Liver (tissue), 9 donors: Measurements from ENCODE around the gene SPAG9. TPM values are rescaled to one million over a fixed set of nuclear protein-coding genes. Genes with fewer than 3 reads are reported as not detected.

ENCODE experiments used
- DNase-seq: peaks from one replicate; pipeline ENCODE4 v3.0.0-alpha.2; 2017; ENCODE audit warnings: low spot score
- H3K27ac ChIP-seq, 2 donors: one replicate each; pipeline ENCODE4 v1.7.0; 2013; ENCODE audit warnings: inconsistent platforms in 2 of 2, low read length in 2 of 2, control low read depth in 1 of 2, low read depth in 1 of 2, mild to moderate bottlenecking in 1 of 2
- H3K27me3 ChIP-seq, 4 donors: one replicate each; pipeline versions ENCODE4 v1.6.1 to v1.7.0; 2013; ENCODE audit warnings: low read length in 3 of 4, inconsistent platforms in 1 of 4, mild to moderate bottlenecking in 1 of 4, moderate library complexity in 1 of 4; ENCODE audit not compliant: control insufficient read depth in 4 of 4, insufficient read depth in 4 of 4
- H3K36me3 ChIP-seq, 4 donors: one replicate each; pipeline versions ENCODE4 v1.6.1 to v1.7.0; 2013; ENCODE audit warnings: low read length in 3 of 4, mild to moderate bottlenecking in 3 of 4, low read depth in 1 of 4, moderate library complexity in 1 of 4; ENCODE audit not compliant: control insufficient read depth in 4 of 4, insufficient read depth in 3 of 4
- H3K4me1 ChIP-seq, 4 donors: one replicate each; pipeline versions ENCODE4 v1.6.1 to v1.7.0; 2013; ENCODE audit warnings: low read length in 3 of 4, mild to moderate bottlenecking in 3 of 4, moderate library complexity in 1 of 4; ENCODE audit not compliant: control insufficient read depth in 4 of 4, insufficient read depth in 4 of 4
- H3K4me3 ChIP-seq, 3 donors: one replicate each; pipeline versions ENCODE4 v1.6.1 to v1.7.0; 2013; ENCODE audit warnings: low read length in 3 of 3, control low read depth in 1 of 3, low read depth in 1 of 3, mild to moderate bottlenecking in 1 of 3
- H3K9ac ChIP-seq, 2 donors: one replicate each; pipeline ENCODE4 v1.7.0; 2013; ENCODE audit warnings: low read length in 2 of 2, mild to moderate bottlenecking in 2 of 2, moderate library complexity in 2 of 2, control low read depth in 1 of 2, low read depth in 1 of 2
- H3K9me3 ChIP-seq, 4 donors: one replicate each; pipeline versions ENCODE4 v1.6.1 to v1.7.0; 2013; ENCODE audit warnings: low read length in 3 of 4; ENCODE audit not compliant: control insufficient read depth in 4 of 4
- EGR1 ChIP-seq, 2 donors: IDR thresholded peaks; 2 replicates each; pipeline ENCODE4 v1.6.1; 2016 to 2018; ENCODE audit warnings: antibody characterized with exemption in 2 of 2, low read depth in 2 of 2
- FOXA1 ChIP-seq: IDR thresholded peaks from 2 replicates; pipeline ENCODE4 v1.6.1; 2016; ENCODE audit warnings: antibody characterized with exemption
- FOXA2 ChIP-seq: IDR thresholded peaks from 2 replicates; pipeline ENCODE4 v1.6.1; 2016; ENCODE audit warnings: antibody characterized with exemption
- GABPA ChIP-seq, 2 donors: IDR thresholded peaks in 1 of 2; conservative IDR thresholded peaks in 1 of 2; 2 replicates each; pipeline ENCODE4 v1.6.1; 2016; ENCODE audit warnings: antibody characterized with exemption in 2 of 2, mild to moderate bottlenecking in 1 of 2, moderate library complexity in 1 of 2
- HNF4A ChIP-seq, 2 donors: conservative IDR thresholded peaks; 2 replicates each; pipeline ENCODE4 v1.6.1; 2016; ENCODE audit warnings: antibody characterized with exemption in 2 of 2, mild to moderate bottlenecking in 2 of 2
- JUND ChIP-seq, 2 donors: IDR thresholded peaks; 2 replicates each; pipeline ENCODE4 v1.6.1; 2016; ENCODE audit warnings: antibody characterized with exemption in 2 of 2
- RAD21 ChIP-seq, 2 donors: IDR thresholded peaks; 2 replicates each; pipeline ENCODE4 v1.6.1; 2016; ENCODE audit warnings: antibody characterized with exemption in 2 of 2, mild to moderate bottlenecking in 2 of 2
- RXRA ChIP-seq, 2 donors: IDR thresholded peaks; 2 replicates each; pipeline ENCODE4 v1.6.1; 2017 to 2018; ENCODE audit warnings: antibody characterized with exemption in 2 of 2, mild to moderate bottlenecking in 1 of 2
- SP1 ChIP-seq: IDR thresholded peaks from 2 replicates; pipeline ENCODE4 v1.6.1; 2018; ENCODE audit warnings: antibody characterized with exemption, mild to moderate bottlenecking
- TAF1 ChIP-seq: conservative IDR thresholded peaks from 2 replicates; pipeline ENCODE4 v1.6.1; 2016; ENCODE audit warnings: antibody characterized with exemption, mild to moderate bottlenecking
- YY1 ChIP-seq: IDR thresholded peaks from 2 replicates; pipeline ENCODE4 v1.6.1; 2016; ENCODE audit warnings: antibody characterized with exemption, mild to moderate bottlenecking
- WGBS: extraction: QIAGEN DNeasy Blood & Tissue Kit; methylation state at CpG from one replicate; pipeline ENCODE4 v1.1.7; 2013; 5-methylcytosine and 5-hydroxymethylcytosine counted together
- polyA plus RNA-seq, 2 donors: library from polyadenylated mRNA; stranded (reverse) in 1 of 2; unstranded in 1 of 2; fragments of 200-250 nt in 1 of 2; fragments of >200 nt in 1 of 2; fragmentation: Nextera tagmentation in 1 of 2; extraction: Ambion mirVana in 1 of 2; gene quantifications; one replicate each; pipeline versions ENCODE4 v1.2.1 to v1.2.3, GENCODE V29; 2013 to 2015
- total RNA-seq, 2 donors: library from RNA; depleted of rRNA; stranded (reverse); fragments of >200 nt; gene quantifications; one replicate each; pipeline ENCODE4 v1.2.3, GENCODE V29; 2014
- TF ChIP-seq, protein P1 (sequence below): fragments of 150-350 bp; IDR thresholded peaks from 2 replicates; pipeline ENCODE4 v1.5.1; 2017; ENCODE audit warnings: improper control_type of control experiment, low read depth, low read length; ENCODE audit not compliant: missing input control
- TF ChIP-seq, protein P2 (sequence below): IDR thresholded peaks from 2 replicates; pipeline ENCODE4 v1.6.1; 2016; ENCODE audit warnings: antibody characterized with exemption, mild to moderate bottlenecking
- TF ChIP-seq, protein P3 (sequence below): IDR thresholded peaks from 2 replicates; pipeline ENCODE4 v1.6.1; 2016; ENCODE audit warnings: antibody characterized with exemption
- TF ChIP-seq, protein P4 (sequence below): IDR thresholded peaks from 2 replicates; pipeline ENCODE4 v1.6.1; 2016; ENCODE audit warnings: antibody characterized with exemption
- TF ChIP-seq, protein P5 (sequence below): IDR thresholded peaks from 2 replicates; pipeline ENCODE4 v1.6.1; 2016; ENCODE audit warnings: antibody characterized with exemption
- donor health status: healthy.
- donor health status: healthy.
- donor health status: healthy.
- donor health status: healthy.
- donor health status: healthy.

The SPAG9 gene
- total and polyA plus RNA-seq, 4 donors: 12.0 to 94.0 (median 18.4) TPM

DNA sequence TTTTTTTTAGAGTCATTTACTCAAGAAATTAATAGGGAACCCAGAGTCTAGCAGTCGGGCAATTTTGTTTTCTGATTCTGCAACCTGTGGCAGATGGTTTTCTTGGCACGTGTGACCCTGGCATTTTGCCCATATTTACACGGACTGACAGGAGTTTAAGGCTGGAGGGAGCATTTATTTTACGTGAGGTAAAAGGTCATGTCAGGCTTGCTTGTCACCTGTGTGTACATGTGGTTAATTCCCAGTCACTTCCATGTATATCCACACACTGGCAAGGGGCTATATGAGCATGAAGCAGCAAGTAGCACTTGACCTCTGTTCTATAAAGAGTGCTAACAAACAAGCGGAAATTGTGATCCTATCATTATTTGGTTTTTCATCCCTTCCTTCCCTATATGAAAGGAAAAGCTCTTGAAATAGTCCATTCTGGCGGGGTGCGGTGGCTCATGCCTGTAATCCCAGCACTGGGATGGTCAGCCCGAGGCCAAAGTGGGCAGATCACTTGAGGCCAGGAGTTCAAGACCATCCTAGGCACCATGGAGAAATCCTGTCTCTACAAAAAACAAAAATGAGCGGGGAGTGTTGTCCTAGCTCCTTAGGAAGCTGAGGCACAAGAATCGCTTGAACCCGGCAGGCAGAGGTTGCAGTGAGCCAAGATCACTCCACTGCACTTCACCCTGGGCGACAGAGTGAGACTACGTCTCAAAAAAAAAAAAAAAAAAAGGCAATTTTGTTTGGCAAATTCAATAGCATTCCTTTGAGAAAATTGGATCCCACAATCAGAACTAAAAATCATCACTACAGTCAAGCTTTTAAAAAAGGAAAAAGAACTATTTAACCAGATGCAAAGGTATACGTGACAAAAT lies 2.1 kb downstream of the SPAG9 start:
- peak; percentile 63 for DNase-seq
- Histone ChIP-seq H3K27ac (peak overlapping the region; percentile 89 to 98), H3K4me1 (peaks cover 7 to 42% (median 34%) of the 10 kb centered on the region in 4 donors), H3K9me3 (no peaks in the 10 kb centered on the region), H3K9ac (peak overlapping the region; percentile 37 to 78), H3K36me3 (no peaks in the 10 kb centered on the region), H3K4me3 (peak overlapping the region; percentile 74 to 100 (median 84)), H3K27me3 (no peaks in the 10 kb centered on the region)
- TF ChIP-seq, protein P1, sequence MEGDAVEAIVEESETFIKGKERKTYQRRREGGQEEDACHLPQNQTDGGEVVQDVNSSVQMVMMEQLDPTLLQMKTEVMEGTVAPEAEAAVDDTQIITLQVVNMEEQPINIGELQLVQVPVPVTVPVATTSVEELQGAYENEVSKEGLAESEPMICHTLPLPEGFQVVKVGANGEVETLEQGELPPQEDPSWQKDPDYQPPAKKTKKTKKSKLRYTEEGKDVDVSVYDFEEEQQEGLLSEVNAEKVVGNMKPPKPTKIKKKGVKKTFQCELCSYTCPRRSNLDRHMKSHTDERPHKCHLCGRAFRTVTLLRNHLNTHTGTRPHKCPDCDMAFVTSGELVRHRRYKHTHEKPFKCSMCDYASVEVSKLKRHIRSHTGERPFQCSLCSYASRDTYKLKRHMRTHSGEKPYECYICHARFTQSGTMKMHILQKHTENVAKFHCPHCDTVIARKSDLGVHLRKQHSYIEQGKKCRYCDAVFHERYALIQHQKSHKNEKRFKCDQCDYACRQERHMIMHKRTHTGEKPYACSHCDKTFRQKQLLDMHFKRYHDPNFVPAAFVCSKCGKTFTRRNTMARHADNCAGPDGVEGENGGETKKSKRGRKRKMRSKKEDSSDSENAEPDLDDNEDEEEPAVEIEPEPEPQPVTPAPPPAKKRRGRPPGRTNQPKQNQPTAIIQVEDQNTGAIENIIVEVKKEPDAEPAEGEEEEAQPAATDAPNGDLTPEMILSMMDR: no peak
- TF ChIP-seq HNF4A (conservative IDR thresholded peaks at IDR 0.05): peak; percentile 64 to 79
- peak; percentile 45 to 62 for TF ChIP-seq RAD21 (IDR thresholded peaks at IDR 0.05)
- TF ChIP-seq, protein P2, sequence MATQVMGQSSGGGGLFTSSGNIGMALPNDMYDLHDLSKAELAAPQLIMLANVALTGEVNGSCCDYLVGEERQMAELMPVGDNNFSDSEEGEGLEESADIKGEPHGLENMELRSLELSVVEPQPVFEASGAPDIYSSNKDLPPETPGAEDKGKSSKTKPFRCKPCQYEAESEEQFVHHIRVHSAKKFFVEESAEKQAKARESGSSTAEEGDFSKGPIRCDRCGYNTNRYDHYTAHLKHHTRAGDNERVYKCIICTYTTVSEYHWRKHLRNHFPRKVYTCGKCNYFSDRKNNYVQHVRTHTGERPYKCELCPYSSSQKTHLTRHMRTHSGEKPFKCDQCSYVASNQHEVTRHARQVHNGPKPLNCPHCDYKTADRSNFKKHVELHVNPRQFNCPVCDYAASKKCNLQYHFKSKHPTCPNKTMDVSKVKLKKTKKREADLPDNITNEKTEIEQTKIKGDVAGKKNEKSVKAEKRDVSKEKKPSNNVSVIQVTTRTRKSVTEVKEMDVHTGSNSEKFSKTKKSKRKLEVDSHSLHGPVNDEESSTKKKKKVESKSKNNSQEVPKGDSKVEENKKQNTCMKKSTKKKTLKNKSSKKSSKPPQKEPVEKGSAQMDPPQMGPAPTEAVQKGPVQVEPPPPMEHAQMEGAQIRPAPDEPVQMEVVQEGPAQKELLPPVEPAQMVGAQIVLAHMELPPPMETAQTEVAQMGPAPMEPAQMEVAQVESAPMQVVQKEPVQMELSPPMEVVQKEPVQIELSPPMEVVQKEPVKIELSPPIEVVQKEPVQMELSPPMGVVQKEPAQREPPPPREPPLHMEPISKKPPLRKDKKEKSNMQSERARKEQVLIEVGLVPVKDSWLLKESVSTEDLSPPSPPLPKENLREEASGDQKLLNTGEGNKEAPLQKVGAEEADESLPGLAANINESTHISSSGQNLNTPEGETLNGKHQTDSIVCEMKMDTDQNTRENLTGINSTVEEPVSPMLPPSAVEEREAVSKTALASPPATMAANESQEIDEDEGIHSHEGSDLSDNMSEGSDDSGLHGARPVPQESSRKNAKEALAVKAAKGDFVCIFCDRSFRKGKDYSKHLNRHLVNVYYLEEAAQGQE: peak; percentile 33
- TF ChIP-seq, protein P3, sequence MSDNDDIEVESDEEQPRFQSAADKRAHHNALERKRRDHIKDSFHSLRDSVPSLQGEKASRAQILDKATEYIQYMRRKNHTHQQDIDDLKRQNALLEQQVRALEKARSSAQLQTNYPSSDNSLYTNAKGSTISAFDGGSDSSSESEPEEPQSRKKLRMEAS: peak; percentile 90
- peak; percentile 86 for TF ChIP-seq FOXA2
- peak; percentile 60 for TF ChIP-seq FOXA1
- peak in 1 of 2 donors; percentile 54 for TF ChIP-seq JUND (IDR thresholded peaks at IDR 0.05)
- TF ChIP-seq SP1: peak; percentile 64
- TF ChIP-seq RXRA (IDR thresholded peaks at IDR 0.05): peak; percentile 95 to 97
- TF ChIP-seq, protein P4, sequence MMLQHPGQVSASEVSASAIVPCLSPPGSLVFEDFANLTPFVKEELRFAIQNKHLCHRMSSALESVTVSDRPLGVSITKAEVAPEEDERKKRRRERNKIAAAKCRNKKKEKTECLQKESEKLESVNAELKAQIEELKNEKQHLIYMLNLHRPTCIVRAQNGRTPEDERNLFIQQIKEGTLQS: peak; percentile 61
- peak in 1 of 2 donors; percentile 48 for TF ChIP-seq GABPA (IDR thresholded peaks at IDR 0.05 in 1 of 2, conservative IDR thresholded peaks at IDR 0.05 in 1 of 2)
- no peak for TF ChIP-seq YY1
- TF ChIP-seq, protein P5, sequence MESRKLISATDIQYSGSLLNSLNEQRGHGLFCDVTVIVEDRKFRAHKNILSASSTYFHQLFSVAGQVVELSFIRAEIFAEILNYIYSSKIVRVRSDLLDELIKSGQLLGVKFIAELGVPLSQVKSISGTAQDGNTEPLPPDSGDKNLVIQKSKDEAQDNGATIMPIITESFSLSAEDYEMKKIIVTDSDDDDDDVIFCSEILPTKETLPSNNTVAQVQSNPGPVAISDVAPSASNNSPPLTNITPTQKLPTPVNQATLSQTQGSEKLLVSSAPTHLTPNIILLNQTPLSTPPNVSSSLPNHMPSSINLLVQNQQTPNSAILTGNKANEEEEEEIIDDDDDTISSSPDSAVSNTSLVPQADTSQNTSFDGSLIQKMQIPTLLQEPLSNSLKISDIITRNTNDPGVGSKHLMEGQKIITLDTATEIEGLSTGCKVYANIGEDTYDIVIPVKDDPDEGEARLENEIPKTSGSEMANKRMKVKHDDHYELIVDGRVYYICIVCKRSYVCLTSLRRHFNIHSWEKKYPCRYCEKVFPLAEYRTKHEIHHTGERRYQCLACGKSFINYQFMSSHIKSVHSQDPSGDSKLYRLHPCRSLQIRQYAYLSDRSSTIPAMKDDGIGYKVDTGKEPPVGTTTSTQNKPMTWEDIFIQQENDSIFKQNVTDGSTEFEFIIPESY: no peak
- no peak for TF ChIP-seq EGR1 (IDR thresholded peaks at IDR 0.05; ENCODE audit: low read depth in 2 of 2)
- no peak for TF ChIP-seq TAF1
- WGBS: 16% methylated on average over 14 of the region's 14 CpGs
